HG03342 (cell line): ENCODE data around the gene EBF3.
"Not testable (repeated sequence)": the region's sequence is repeated elsewhere in the genome, so short reads cannot be mapped to it uniquely, and the experiment has no call there.

Experiments used
- ATAC-seq: cut with Tn5 transposase; IDR thresholded peaks from one replicate; pipeline ENCODE4 v1.9.1; 2021; ENCODE audit warnings: mild to moderate bottlenecking, moderate library complexity; ENCODE audit not compliant: unreplicated experiment

Gene EBF3

DNA sequence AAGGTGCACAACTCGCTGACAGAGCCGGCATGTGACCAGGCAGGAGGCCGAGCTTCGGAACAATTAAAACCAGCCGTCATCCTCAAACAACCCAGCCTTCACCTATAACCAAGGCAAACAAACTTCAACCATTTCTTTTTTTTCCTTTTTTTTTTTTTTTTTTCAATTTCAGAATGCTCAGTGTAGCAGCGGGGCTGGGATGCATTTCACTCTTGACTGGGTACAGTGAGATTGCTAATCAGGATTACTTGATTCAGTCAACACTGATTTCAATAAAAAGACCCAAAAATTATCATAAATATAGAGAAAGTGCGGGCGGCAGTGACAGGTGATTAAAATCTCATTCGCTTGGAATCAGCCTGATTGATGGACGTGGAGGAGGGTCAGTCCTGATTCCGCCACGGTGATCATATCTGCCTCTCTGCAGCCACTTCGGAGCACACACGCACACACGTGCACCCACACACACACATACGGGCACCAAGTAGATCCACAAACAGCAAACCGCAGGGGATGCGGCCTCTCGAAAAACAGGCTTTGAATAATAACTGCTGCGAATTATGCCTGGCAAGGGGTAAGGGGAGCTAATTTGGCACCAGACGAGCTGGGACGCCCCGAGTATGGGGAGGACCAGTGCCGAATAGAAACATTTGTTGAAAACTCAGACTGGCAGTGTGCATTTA is 31.2 kb downstream of the EBF3 start:
- no peak for ATAC-seq

GRCh38 chr10:129932182-129932581 is 31.9 kb downstream of the EBF3 start:
- ATAC-seq = no peak

DNA sequence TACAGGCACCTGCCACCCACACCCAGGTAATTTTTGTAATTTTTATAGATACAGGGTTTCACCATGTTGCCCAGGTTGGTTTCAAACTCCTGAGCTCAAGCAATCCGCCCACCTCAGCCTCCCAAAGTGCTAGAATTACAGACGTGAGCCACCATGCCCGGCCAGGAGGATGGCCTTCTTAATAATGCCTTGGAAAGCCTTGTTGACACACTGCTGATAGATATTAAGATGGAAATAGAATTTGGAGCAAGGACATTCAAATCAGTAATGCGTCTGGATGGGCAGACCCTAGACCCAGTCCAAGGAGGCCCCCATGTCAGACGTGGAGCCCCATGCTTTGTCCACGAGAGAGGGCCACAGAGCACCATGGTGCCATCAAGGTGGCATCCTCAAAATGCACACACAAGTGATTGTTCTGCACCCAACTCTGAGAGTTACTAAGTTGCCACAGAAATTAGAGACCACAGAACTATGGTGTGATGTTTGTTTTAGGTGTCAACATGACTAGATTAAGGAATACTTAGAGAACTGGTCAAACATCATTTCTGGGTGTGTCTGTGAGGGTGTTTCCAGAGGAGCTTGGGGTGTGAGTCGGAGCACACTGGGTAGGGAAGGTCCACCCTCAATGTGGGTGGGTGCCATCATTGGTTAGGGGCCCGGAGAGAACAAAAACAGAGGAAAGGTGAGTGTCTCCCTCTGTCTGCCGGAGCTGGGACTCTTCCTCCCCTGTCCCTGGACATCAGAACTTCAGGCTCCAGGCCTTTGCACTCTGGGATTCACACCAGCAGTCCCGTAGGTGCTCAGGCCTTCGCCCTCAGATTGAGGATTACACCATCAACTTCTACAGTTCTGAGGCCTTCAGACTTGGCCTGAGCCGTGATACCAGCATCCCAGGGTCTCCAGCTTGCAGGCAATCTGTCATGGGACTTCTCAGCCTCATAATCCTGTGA is 34.5 kb downstream of the EBF3 start:
- no peak for ATAC-seq

DNA sequence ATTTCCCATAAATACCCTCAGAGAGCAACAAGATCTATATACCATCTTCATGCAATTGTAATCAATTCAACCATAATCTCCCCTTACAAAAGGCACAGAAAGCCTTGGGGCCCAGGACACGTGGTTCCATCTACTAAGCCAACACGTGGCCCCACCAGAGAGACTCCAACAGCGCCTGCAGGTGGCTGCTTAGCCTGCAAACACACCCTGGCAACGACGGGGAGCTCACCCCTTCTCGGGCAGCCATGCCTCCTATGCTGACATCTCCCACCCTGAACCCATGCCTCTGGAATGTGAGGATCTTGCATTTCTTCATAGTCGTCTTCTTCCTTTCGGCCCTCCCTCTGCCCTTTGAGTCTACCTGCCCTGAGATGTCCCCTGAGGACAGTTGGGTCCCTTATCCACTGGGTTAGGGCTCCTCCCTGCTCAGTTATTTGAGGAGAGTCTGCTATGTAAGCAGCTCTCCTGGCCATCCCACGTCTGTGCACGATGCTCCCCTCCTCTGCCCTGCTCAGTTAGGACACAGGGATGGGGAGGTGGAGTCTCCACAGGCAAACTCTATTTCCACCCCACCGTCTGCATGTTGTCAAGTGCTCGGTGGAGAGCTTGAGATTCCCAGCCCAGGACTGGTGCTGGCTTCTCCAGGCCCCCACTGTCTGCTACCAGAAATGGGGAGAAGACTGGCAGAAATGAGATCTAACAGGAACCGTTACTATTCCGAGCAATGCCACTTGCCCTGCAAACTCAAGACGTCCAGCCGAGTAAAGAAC is 36.5 kb downstream of the EBF3 start:
- no peak for ATAC-seq

- no peak for ATAC-seq
Measured at GRCh38 chr10:129926066-129927055, 37.7 kb downstream of the EBF3 start.

DNA sequence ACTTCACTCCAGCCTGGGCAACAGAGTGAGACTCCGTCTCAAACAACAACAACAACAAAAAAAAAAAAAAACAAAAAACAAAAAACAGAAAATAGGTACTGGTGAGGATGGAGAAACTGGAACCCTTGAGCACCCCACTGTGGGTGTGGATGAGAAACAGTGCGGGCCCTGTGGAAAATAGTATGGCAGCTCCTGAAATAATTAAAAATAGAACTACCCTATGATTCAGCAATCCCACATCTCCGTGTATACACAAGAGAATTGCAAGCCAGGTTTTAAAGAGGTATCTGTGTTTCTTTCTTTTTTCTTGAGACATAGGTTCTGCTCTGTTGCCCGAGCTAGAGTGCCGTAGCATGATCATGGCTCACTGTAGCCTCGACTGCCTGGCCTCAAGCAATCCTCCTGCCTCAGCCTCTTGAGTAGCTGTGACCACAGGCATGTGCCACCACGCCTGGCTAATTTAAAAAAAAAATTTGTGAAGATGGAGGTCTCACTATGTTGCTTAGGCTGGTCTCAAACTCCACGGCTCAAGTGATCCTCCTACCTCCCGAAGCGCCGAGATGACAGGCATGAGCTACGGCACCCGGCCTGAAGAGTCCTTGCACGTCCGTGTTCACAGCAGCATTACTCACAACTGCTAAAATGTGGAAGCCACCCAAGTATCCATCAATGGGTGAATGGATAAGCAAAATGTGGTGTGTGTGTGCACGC is 39.5 kb downstream of the EBF3 start:
- no peak for ATAC-seq

DNA sequence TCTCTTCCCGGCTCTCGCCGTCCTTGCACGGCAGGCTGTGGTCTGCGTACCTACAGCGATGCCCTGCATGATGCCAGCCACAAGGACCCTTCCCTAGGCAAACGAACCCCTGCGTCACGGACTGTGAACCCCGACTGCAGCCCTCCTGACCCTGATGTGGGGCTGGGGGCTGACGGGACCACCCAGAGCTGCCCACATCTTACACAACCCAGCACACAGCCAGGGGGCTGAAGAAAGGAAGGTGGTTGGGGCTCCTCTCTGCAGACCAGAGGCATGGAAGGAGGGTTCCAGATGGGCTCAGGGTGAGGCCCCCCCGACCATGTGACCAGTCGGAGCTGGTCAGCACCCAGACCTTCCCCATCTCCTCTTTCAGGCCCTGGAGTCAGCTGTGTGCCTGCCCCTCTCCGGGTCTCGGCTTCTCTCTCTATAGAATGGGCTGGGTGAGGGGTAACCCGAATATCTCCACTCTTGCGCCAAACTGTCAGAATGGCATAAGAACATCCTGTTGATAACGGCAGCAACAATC is 41.4 kb downstream of the EBF3 start:
- no peak for ATAC-seq

- no peak for ATAC-seq
Measured at GRCh38 chr10:129921801-129922597, 42.1 kb downstream of the EBF3 start.

GRCh38 chr10:129921065-129921670 is 42.9 kb downstream of the EBF3 start:
- no peak for ATAC-seq

- not testable (repeated sequence) for ATAC-seq
Measured at GRCh38 chr10:129920187-129920586, 43.9 kb downstream of the EBF3 start.

DNA sequence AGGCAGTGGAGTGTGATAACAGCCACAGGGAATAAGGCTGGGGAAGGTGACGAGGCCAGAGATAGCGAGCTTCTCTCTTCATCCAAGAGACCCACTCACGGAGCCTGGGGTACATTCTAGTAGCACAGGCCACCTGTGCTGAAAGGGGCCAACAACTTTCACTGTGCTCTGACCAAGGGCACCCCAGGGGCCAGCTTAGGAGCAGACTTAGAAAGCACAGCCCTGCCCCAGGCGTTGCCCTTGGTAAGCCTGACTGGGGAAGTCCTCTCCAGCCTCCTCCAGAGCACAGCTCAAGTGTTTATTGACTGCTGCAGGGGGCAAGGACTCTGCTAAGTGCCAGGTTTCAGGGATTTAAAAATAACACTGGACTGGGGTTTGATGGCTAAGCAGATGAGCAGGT is 44.7 kb downstream of the EBF3 start:
- ATAC-seq = no peak

GRCh38 chr10:129918836-129919235 is 45.2 kb downstream of the EBF3 start:
- no peak for ATAC-seq

DNA sequence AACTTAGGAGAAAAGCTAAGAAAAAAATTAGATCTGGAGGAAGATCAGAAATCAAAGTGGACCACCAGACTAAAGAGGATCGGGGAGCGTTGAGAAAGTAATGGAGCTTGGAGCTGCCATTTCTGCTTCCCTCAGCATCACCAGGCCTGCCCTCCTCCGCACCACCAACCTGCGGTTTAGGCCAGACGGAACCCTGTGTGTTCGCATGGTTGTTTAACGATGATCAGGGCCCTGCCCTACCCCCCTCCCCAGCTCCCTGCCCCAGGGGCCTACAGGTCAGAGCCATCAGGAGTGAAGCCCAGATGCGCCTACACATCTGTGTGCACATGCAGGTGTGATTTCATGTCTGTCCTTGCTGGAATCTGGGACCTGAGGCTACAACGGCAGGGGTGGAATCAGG is 45.7 kb downstream of the EBF3 start:
- no peak for ATAC-seq

GRCh38 chr10:129917936-129918335 is 46.1 kb downstream of the EBF3 start:
- no peak for ATAC-seq

GRCh38 chr10:129916506-129916995 is 47.5 kb downstream of the EBF3 start:
- no peak for ATAC-seq

GRCh38 chr10:129915526-129916378 is 48.3 kb downstream of the EBF3 start:
- no peak for ATAC-seq

DNA sequence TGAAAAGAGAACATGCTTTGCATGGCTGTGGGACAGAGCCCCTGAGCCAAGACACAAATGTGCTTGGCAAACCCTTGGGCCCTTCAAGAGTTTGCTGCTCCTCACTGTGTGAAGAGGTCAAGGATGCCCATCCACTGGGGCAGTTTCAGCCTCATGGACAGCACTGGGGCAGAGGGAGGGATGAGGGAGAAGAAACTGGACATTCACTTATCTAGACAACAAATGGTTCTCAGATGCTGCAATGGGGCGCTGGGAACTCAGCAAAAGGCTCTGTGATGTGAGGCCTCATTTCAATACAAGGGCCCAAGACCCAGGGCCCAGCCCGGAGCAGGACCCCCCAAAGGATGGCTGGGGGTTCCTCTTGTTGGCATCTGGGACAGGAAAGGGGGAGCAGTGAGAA is 49.1 kb downstream of the EBF3 start:
- no peak for ATAC-seq
